Loucy (cell line): ENCODE measurements around the gene ANAPC15.

Experiments used
- EZH2phosphoT487 ChIP-seq: fragments of 200-600 bp; IDR thresholded peaks from 2 replicates; pipeline ENCODE4 v1.6.1; 2018; ENCODE audit warnings: antibody characterized with exemption, mild to moderate bottlenecking, moderate library complexity, borderline replicate concordance
- TF ChIP-seq, protein P1 (sequence below): fragments of 200-600 bp; sonication (generic); conservative IDR thresholded peaks from 2 replicates; pipeline ENCODE4 v1.5.1; 2014; ENCODE audit warnings: mild to moderate bottlenecking, antibody characterized with exemption, low read length

DNA sequence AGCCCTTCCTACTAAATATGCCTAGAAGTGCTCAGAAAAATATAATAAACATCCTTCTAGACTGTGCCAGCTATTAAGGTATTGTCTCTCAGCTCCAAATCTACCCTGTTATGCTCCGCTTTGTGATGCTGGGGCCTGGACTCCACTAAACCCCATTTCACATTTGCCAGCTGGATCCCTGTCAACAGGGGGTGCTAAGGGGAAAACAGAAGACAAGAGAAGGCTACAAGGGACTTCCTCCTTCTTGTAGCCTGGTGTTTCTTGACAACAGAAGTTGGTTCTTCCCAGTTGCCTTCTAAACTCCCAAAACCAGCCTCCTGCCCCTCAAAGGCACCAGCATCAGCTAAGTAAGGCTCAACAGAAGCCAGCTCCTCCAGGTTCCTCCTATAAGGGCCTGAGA, 37.4 kb downstream of the ANAPC15 start:
- TF ChIP-seq, protein P1, sequence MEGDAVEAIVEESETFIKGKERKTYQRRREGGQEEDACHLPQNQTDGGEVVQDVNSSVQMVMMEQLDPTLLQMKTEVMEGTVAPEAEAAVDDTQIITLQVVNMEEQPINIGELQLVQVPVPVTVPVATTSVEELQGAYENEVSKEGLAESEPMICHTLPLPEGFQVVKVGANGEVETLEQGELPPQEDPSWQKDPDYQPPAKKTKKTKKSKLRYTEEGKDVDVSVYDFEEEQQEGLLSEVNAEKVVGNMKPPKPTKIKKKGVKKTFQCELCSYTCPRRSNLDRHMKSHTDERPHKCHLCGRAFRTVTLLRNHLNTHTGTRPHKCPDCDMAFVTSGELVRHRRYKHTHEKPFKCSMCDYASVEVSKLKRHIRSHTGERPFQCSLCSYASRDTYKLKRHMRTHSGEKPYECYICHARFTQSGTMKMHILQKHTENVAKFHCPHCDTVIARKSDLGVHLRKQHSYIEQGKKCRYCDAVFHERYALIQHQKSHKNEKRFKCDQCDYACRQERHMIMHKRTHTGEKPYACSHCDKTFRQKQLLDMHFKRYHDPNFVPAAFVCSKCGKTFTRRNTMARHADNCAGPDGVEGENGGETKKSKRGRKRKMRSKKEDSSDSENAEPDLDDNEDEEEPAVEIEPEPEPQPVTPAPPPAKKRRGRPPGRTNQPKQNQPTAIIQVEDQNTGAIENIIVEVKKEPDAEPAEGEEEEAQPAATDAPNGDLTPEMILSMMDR, result peak; percentile 56
- TF ChIP-seq EZH2phosphoT487, result no peak
